ENCODE measurements around the gene TMEM196. TPM values are rescaled to one million over a fixed set of nuclear protein-coding genes. Genes with fewer than 3 reads are reported as not detected.
A peak's percentile ranks its signal among the peaks of the same experiment; 100 is the strongest.

Gene TMEM196
- total RNA-seq, 4 donors from 2014 or later = 0.12 to 0.82 TPM; not detected in 2

DNA sequence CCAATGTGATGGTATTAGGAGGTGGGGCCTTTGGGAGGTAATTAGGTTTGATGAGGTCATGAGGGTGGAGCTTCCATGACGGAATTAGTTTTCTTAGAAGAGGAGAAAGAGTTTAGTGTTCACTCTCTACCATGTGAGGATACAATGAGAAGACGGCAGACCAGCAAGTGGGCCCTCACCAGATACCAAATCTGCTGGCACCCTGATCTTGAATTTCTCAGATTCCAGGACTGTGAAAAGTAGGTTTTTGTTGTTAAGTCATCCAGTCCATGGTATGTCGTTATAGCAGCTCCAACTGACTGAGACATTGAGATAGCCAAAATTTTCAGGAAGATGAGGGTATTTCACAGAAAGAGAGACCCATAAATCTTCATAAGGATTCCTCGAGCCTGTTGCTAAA is 3.6 kb upstream of the TMEM196 start:
- TF ChIP-seq, protein P1, sequence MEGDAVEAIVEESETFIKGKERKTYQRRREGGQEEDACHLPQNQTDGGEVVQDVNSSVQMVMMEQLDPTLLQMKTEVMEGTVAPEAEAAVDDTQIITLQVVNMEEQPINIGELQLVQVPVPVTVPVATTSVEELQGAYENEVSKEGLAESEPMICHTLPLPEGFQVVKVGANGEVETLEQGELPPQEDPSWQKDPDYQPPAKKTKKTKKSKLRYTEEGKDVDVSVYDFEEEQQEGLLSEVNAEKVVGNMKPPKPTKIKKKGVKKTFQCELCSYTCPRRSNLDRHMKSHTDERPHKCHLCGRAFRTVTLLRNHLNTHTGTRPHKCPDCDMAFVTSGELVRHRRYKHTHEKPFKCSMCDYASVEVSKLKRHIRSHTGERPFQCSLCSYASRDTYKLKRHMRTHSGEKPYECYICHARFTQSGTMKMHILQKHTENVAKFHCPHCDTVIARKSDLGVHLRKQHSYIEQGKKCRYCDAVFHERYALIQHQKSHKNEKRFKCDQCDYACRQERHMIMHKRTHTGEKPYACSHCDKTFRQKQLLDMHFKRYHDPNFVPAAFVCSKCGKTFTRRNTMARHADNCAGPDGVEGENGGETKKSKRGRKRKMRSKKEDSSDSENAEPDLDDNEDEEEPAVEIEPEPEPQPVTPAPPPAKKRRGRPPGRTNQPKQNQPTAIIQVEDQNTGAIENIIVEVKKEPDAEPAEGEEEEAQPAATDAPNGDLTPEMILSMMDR (IDR thresholded peaks at IDR 0.05) = no peak
- DNase-seq (ENCODE audit: low spot score) (no peak), ATAC-seq (ENCODE audit: low FRiP score) (no peak)

DNA sequence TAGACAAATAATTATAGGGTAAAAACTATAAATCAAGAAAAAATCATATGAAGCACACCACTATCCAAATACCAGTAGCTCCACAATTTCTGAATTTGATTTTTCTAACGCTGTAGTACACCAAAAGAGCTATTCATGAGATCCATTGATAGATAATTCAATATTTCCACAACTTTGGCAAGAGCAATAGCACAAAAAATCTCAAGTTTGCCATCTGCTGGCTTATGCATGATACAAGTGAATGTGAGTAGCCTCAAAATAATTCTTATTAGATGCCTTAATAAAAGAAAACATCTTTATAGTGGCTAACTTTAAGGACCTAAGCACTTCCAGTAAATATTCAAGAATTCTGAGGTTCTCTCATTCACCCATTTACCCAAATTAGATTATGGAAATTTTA is 2.2 kb upstream of the TMEM196 start:
- ATAC-seq (ENCODE audit: low FRiP score) = no peak
- TF ChIP-seq, protein P1 (IDR thresholded peaks at IDR 0.05) = no peak
- DNase-seq (ENCODE audit: low spot score) = no peak

DNA sequence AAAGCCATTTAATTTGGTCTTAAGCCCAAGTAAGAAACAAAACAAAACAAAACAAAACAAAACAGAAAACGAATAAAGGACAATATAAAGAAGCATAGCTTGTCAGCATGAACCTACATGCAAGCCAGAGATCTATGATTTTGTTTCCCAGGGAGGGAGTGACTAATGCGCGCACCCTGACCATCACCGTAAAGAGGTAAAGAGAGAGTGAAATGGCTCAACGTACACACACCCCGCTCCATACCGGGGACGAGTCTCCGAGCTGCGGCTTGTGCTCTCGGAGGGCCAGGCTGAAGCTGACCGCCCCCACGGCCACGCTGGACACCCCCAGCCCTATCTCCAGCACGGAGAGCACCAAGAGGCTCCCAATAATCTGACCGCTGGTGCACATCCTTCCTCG is 1.1 kb downstream of the TMEM196 start:
- ATAC-seq (ENCODE audit: low FRiP score) (peak; percentile 37), DNase-seq (ENCODE audit: low spot score) (no peak)
- TF ChIP-seq, protein P1 (IDR thresholded peaks at IDR 0.05) = no peak

DNA sequence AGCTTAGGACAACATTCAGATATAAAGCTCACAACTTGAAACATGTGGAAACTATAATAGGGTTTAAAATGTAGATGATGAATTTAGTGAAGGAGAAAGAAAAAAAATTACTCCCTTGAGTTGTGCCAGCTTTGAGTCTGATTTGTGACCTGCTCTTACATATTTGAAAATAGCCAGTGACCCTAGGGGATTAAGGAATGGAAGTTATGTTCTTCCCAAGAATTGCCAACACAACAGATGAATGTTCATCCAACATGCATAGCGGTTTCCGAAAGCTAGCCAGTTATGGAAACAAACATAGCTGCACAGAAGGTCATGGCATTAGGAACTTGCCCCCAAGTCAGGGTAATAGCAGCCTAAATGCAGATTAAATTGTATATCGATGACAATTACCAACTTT is 10.8 kb downstream of the TMEM196 start:
- ATAC-seq (ENCODE audit: low FRiP score) = no peak
- TF ChIP-seq, protein P1 (IDR thresholded peaks at IDR 0.05) = no peak

DNA sequence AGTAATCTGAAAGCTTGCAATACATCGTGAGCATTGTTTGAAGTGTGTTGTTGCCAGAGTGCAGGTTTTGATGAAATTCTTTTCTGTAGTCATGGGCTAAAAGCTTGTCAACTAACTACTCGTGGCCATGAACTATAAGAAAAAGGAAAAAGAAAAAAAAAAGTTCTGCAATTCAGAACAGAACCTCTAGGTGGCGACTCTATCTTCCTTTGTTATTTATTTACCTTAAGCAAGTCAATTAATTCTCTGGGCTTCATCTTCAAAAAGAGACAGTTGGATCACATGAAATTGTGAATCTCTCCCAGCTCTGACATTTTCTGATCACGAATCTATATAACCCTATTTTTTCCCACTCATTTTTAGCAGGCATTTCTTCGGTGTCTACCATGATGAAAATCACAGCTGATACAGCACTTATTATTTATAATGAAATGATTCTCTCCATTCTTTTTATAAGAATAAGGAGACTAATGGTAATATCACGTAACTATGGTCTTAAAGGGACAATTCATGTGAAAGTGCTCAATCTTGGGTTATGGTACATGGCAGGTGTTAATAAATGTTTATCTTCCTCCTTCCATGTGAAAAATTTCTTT is 18.8 kb downstream of the TMEM196 start:
- DNase-seq (ENCODE audit: low spot score) (no peak), ATAC-seq (ENCODE audit: low FRiP score) (no peak)
- TF ChIP-seq, protein P1 (IDR thresholded peaks at IDR 0.05) = no peak

More for the DNA sequence above, 10.8 kb downstream of the TMEM196 start:
- no peak for DNase-seq (ENCODE audit: low spot score)

DNA sequence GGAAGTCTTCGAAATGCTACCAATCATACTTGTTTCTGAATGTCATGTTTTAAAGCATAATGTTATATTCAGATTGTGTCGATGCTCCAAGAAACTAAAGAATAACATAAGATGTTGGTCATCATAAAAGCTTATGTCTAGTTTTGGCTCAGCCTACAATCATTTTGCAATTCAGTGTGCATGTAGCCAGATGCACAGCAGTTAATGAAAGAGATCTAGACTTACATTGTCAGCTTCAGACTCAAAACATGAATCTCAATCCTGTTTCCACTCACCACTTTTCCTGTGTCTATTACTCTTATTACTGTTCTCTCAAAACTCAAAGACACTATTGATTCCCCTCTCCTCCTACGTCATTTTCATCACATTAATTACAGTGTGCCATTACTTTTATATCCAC is 21.4 kb downstream of the TMEM196 start:
- TF ChIP-seq, protein P1 (IDR thresholded peaks at IDR 0.05) = no peak
- ATAC-seq (ENCODE audit: low FRiP score) = no peak
- no peak for DNase-seq (ENCODE audit: low spot score)

DNA sequence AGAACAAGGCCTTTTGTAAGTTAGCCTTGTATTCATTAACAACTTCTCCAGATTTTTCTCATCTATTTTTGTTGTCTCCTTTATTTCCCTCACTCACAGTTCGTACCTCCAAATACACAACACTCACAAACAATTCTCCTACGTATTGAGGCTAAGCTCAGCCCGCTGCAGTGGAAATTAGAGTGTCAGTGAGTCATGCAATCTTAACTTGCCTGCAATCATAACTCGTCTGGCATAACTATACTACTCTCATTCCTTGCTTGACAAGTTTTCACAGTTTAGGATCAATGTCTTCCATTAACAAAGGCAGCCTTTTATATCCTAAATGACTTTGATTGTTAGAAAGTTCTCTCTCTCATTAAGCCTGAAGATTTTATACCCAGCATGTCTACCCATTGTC is 23.8 kb downstream of the TMEM196 start:
- ATAC-seq (ENCODE audit: low FRiP score) (no peak), DNase-seq (ENCODE audit: low spot score) (no peak)
- TF ChIP-seq, protein P1 (IDR thresholded peaks at IDR 0.05) = no peak

All from omental fat pad (tissue), 4 donors.